Activated CD4-positive, alpha-beta T cell treated with anti-CD3 and anti-CD28 coated beads, Interleukin-2, amount 50 U/mL, for 48 hours (primary cell): ENCODE data around the gene VPS37B.
A peak's percentile ranks its signal among the peaks of the same experiment; 100 is the strongest.
"Not testable (repeated sequence)": the region's sequence is repeated elsewhere in the genome, so short reads cannot be mapped to it uniquely, and the experiment has no call there.

ENCODE experiments used
- DNase-seq, 2 experiments: peaks; one replicate each; pipeline ENCODE4 v3.0.0-alpha.2; 2020

The VPS37B gene, protein sequence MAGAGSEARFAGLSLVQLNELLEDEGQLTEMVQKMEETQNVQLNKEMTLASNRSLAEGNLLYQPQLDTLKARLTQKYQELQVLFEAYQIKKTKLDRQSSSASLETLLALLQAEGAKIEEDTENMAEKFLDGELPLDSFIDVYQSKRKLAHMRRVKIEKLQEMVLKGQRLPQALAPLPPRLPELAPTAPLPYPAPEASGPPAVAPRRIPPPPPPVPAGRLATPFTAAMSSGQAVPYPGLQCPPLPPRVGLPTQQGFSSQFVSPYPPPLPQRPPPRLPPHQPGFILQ

DNA sequence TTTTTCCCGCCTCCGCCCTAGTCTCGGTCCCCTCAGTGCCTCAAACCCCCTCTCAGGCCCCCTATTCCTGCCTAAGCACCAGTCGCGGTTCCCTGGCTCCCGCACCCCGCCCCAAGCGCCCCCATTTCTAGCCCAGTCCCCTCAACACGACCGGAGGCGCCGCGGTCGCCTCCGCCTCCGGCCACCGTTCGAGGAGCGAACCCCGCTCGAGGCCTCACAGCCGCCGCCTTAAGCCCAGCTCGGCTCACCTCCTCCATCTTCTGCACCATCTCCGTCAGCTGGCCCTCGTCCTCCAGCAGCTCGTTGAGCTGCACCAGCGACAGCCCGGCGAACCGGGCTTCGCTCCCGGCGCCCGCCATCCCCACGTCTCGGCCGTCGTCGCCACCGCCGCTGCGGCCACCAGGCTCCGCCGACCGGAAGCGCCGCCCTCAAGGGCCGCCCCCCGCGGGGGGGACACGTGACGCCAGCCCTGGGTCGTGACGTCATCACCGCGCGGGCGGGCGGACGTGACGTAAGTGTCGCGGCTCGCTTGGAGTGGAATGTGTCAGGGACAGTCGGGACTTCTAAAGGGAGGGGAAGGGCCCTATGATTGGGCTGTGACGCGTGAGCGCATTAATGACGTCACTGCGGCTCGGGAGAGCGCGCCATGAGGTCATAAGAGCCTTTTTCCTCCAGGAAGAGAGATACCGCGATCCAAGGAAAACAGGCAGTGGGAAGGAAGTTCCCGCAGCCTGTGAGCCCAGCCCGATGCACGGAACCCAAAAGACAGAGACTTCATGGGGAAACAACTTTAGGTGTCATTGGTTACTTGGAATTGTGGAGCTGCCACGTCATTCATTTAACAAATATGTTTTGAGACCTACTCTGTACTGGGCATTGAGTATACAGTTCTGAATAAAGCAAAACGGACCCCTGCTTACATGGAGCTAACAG lies at the start of gene VPS37B:
TSS of gene VPS37B (minus strand) at position 421 of the 933 bp plus-strand sequence. CDS start at position 359, 62 bp downstream.
- peak; percentile 82 to 86 for DNase-seq

DNA sequence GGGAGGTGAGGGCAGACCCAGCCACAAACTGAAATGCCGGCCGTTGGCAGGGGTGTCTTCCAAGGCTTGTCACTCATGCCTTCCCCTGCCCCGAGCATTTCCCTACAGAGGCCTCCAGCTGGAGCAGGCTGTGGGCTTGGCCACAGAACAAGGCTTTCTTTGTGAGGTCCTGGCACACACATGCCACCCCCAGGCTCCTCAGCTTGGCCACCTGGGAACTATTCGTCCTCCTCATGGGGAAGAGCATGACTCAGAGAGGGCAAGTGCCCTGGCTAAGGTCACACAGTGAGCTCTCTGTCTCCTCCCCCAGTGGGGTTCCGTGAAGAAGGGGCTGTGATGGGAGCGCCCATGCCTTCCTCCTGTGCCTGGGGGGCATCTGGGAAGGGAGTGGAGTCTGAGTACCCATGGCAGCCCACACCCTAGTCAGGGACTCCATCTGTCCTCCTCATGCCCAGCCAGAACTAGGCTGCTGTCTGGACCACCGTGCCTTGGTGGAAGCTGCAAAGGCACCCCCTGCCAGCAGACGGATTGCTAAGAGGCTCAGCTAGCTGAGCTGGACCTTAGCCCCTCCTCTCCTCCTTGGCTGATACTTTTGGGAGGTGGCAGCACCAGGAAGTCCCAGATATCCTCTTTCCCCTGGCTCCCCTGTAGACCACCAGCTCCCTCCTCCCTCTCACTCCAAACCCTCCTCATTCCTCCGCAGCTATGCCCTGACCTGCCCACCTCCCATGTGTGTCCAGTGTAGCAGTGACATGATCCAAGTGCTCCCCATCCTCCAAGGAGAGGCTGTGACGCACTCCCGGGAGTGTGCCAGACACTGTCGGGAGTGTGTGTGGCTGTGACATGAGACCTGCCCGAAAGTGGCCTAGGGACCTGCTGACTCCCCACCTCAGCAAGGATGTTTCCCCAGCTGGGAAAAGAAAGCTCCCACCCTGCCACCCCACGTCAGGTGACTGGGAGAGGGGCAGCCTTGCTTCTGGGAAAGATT lies 49.0 kb upstream of the VPS37B start:
- DNase-seq, result no peak

DNA sequence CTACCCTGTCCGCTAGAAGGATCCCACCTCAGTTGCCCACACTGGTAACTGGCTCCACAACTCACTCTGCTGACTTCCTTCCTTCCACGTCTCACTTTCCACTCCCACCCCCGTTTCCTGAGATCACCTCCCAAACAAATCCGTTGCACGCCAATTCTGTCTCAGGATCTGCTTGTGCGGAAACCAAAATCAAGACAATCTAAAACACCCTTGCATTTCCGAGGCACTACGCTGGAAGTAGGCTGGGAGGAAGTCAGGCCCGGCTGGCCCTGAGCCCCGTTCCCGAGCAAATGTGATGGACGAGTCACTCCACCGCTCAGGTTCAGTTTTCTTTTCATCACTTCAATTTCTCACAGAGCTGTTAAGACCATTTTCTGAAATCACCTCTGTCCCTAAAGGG lies 47.3 kb upstream of the VPS37B start:
- no peak for DNase-seq

DNA sequence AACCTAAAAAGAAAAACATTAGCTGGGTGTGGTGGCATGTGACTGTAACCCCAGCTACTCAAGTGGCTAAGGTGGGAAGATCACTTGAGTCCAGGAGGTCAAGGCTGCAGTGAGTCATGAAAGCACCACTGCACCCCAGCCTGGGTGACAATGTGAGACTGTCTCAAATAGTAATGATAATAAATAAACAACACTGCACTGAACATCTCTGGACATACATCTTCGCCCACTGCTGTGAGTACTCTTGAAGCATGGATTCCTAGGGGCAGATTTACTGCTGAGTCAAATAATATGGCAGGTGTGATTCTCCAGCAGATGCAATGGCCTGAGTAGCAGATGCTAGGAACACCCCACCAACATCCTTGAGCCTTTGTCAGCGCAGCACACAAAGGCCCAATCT lies 46.7 kb upstream of the VPS37B start:
- no peak for DNase-seq

DNA sequence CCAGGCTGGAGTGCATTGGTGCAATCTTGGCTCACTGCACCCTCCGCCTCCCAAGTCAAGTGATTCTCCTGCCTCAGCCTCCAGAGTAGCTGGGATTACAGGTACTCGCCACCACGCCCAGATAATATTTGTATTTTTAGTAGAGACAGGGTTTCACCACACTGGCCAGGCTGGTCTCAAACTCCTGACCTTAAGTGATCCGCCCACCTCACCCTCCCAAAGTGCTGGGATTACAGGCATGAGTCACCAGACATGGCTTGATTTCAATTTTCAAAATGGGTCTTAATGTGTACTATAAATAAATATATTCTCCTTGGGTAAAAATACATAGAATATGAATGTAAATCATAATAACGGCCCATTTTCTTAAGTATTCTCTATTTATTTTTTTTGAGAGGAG lies 45.4 kb upstream of the VPS37B start:
- DNase-seq, result not testable (repeated sequence)

DNA sequence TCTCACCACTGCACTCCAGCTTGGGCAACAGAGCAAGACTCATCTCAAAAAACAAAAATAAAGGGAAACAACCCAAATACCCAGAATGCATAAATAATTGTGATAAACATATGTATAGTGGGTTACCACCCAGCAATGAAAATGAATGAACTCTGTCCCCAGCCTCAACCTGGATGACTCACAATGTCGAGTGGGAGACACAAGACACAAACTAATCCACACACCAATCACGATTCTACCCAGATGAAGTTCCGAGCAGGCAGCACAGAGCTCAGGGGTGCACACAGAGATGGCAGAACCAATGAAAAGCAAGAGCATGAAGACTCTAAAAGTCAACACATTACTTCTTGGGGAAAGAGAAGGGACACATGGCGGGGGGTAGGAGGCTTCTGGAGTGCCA lies 43.2 kb upstream of the VPS37B start:
- DNase-seq, result no peak

DNA sequence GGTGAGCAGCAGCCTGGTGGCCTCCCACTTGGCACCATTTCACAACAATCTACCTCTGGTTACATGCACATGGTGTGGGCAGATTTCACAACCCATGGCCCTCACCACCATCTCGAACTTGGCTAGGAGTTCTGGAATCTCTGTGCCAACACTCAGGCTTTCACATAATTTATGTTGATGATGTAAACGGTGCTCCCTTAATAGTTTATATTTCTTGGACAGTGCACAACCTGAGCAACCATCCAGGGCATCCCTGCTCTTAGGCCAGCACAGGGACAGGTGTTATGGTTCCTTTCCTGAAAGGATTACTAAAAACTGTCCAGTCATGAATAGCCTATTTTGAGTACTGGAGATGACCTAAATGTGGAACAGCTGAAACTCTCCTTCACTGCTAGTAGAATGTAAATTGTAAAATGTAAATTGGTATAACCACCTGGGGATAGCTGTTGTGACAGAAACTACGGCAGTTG lies 41.7 kb upstream of the VPS37B start:
- no peak for DNase-seq

DNA sequence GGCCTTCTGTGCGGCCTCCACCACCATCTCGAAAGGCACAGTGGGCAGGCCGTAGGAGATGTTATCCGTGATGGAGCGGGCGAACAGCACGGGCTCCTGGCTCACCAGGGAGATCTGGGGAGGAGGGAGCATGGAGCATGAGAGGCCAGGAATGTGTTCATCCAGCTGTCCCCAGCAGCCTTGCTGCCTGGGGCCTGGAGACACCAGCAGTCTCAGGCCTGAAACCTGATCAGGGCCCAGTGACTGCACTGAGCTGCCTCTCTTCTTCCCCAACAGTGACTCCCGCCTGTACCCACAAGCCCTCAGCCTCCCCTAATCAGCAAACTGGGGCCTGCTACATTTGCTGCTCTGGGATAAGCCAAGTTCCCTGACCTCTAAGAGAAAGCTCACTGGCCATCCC lies 39.4 kb upstream of the VPS37B start:
- DNase-seq, result no peak

DNA sequence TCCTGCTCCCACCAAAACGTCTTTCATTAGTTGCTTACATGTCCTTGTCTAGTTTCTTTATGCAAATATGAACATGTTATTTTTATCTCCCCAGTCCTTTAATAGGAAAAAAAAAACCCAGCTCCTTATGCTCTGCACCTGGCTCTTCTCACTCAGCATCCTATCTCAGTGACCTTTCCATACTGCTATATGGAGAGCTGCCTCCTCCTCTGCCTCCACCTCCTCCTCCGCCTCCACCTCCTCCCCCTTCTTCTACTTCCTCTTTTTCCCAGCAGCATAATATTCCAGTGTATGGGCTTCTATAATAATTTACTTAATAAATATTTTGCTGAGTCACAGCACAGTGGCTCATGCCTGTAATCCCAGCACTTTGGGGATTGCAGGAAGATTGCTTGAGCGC lies 38.8 kb upstream of the VPS37B start:
- no peak for DNase-seq

DNA sequence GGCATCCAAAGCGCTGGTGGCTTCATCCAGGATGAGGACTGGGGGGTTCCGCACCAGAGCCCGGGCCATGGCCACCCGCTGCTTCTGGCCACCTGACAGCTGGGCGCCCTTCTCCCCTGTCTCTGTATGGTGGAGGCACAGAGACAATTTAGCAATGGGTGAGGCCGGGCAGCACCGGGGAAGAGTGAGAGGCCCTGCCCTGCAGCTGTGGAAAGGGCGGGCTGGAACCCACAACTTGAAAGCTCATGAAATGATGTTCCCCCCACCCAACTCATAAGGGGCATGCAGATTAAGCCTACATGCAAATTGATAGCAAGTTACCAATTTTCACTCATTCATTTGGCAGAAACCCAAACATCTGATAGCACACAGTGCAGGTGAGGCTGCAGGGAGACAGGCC lies 36.3 kb upstream of the VPS37B start:
- no peak for DNase-seq

DNA sequence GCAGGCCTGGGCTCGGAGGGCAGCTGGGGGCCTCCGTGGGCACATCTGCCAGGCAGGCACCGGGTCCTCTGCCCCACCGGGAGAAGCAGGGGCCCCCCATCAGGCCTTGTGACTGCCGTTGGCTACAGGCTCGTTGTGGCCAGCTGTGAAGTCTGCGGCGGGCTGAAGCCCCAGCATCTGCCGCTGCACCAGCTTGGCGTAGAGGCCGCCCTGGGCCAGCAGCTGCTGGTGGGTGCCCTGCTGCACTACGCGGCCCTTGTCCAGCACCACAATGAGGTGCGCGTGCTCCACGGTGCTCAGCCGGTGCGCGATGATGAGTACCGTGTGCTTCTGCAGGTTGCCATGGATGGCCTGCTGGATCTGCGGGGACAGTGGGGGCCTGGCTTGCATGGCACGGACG lies 33.9 kb upstream of the VPS37B start:
- DNase-seq, result no peak

DNA sequence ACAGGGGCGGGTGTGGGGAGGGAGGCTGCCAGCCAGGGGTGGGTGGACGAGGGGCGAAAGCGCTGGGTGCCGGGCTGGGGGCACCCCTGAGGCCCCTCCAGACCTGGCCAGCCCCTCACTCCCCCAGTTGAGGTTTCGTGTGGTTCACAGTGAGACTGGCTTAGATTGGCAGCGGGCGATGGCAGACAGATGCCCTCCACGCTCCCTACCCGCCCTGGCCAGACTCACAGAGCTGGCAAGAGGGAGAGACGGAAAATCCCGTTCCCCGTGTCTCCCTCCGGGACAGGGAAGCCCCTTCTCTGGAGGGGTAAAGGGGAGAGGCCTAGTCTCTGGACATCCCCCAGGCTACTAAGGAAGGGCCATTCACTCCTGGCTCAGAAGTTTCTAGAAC lies 33.2 kb upstream of the VPS37B start:
- no peak for DNase-seq

DNA sequence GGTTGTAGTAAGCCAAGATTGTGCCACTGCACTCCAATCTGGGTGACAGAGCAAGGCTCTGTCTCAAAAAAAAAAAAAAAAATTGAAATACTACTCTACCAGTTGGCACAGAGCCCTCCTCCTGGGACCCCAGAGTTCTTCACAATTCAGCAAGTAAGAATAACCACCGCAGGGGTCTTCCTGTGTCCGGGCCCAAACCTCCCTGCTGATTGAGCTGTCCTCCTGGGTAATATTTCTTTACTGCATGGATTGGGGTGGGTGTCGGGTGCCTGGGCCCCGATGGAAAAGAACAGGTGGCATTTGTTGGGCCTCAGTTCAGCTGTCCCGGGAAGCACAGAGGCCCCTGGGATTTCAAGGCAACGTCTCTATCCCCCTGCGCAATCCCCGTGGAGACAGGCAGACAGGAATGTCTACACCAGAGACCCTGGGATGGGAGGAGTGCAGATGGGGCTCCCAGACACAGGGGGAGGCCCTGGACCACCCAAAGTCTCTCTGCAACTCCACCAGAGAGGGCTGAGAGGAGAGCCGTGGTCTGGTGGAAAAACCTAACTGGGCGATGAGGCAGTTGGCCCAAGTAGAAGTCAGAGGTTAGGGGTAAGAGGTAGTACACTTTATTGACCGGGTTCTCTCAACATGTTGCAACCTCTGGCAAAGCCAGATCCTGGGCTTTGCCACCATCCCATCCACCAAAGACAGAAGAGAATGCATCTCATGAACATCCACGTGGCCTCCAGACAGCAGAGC lies 32.7 kb upstream of the VPS37B start:
- DNase-seq, result no peak

DNA sequence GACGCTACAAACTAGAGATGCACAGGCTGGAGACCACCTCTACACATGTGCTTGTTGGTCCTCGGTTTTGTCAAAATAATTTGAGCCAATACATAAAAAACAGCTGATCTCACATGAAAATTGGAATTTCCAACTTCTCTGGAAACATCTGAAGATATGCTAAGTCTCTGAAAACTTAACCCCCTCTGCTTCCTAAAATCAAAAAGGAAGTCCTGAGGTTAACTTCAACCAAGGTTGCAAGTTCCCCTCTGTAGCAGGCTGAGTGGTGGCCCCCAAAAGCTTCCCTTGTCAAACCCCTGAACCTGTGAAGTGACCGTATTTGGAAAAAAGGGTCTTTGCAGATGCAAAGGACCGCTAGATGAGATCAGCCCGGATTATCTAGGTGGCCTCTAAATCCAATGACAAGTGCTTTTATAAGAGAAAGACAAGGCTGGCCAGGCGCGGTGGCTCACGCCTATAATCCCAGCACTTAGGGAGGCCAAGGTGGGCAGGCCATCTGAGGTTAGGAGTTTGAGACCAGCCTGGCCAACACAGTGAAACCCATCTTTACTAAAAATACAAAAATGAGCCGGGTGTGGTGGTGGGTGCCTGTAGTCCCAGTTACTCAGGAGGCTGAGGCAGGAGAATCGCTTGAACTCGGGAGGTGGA lies 32.0 kb upstream of the VPS37B start:
- DNase-seq, result no peak

DNA sequence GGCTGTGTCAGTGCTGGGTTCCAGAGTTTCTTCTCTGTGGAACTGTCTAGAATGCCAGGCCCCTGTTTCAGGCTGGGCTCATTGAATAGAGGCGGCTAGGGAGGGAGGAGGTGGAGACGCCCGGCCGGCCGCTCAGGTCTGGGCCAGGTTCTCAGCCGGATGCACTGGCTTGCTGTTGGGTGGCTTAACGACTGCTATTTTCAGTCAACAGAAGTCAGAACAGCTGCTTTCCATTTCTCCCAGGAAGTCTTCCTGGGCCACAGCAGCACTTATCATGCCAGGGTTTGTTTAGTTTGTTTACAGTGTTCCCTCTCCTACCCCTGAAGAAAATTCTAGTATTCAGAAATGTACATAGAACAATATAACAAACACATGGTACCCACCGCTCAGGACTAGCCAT lies 26.0 kb upstream of the VPS37B start:
- DNase-seq, result no peak

DNA sequence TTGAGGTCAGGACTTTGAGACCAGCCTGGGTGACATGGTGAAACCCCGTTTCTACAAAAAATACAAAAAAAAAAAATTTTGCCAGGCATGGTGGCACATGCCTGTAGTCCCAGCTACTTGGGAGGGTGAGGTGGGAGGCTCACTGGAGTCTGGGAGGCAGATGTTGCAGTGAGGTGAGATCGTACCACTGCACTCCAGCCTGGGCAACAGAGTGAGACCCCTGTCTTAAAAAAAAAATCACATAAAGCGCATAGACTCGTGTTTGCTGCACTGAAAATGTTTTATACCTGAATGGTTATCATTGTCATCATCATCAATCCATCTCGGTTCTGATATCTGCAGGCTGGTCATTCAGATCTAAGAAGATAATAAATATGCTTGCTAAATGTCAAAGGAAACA lies 24.8 kb upstream of the VPS37B start:
- no peak for DNase-seq

DNA sequence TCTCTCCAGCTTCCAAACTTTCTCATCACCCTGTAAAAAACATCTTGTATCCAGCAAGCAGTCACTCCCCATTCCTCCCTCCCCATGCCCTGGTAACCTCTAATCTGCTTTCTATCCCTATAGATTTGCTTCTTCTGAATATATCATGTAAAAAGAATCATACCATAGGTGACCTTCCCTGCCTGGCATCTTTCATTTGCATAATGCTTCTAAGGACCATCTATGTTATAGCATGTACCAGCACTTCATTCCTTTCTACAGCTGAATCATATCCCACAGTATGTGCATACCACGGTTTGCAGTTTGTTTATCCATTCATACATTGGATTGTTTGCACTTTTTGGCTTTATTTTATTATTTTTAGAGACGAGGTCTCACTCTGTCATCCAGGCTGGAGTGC lies 22.9 kb upstream of the VPS37B start:
- no peak for DNase-seq

DNA sequence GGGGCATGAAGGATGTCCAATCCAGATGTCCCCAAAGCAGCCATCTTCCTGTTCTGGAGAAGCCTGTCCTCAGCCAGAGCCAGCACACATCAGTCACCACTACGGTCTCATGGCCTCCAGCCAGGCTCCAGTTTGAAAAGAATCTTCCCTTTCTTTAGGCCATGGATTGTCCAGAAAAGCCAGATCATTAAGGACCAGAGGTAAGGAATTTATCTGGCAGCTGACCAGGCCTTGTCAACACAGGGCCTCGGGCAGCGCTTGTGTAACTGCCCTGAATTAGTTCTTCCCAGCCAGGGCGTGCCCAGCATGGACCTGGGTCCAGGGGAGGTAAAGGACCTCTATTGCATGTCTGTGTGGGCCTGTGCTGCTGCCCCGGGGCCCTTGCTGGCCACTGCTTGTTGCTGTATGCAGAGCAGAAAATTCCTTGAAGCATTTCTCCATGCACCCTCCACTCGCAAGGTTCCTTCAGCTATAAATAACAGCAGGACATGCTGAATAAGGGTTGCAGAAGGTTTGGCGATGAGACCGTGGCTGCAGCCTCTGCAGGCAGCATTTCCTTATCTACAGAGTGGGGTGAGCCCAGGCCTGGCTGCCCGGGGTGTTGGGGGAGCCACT lies 21.7 kb upstream of the VPS37B start:
- DNase-seq, result no peak

DNA sequence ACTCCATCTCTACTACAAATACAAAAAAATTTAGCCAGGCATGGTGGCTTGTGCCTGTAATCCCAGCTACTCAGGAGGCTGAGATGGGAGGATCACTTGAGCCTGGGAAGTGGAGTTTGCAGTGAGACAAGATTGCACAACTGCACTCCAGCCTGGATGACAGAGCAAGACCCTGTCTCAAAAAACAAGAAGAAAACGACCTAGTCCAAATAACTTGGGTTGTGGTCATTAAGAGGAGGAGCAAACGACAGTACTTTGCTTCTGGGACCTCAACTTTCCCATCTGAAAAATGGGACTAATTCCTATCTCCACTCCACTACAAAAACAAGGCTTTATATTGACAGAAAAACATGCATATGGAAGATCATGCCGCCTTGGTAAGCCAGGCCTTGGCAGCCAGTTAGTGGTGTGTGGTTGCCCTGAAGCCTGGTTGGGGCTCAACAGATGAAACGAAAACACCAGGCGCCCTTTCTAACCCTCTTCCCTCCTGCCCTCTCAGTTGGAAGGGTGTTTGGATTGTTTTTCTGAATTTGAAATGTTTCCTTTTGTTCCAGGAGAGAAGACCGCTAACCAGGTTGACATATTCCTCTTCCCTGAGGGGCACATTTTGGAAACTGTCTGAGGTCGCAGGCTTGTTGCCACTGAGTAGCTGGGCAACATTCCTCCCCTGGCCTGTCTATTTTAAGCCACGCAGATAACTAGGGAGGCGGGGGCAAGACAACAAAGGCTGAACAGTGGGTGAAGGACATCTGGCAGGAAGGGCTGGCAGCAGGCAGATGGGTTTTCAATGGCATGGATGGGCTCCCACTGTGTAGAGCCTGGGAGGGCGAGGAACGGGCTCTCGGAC lies 13.7 kb upstream of the VPS37B start:
- no peak for DNase-seq

DNA sequence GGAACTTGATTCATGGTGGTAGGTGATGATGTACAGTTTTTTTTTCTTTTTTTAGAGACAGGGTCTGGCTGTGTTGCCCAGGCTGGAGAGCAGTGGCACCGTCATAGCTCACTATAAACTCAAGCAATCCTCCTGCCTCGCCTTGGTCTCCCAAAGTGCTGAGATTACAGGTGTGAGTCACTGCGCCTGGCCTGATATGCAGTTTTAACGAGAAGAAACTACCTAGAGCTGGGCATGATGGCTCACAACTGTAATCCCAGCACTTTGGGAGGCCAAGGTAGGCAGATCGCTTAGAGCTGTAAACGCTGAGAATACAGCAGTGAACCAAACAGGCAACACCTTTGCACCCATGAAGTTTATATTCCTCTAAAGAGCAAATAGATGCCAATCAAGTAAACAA lies 13.0 kb upstream of the VPS37B start:
- DNase-seq, result no peak
